HL-60/S4 (cell line): ENCODE data around the gene SLAMF7.

Experiments used
- in situ Hi-C: fragments of 300-500 bp; cut with MboI; formaldehyde crosslinking; loops from 2 replicates; pipeline ENCODE4 v1.14.3; 2022; ENCODE audit warnings: low sequenced_read_pairs

The SLAMF7 gene

DNA sequence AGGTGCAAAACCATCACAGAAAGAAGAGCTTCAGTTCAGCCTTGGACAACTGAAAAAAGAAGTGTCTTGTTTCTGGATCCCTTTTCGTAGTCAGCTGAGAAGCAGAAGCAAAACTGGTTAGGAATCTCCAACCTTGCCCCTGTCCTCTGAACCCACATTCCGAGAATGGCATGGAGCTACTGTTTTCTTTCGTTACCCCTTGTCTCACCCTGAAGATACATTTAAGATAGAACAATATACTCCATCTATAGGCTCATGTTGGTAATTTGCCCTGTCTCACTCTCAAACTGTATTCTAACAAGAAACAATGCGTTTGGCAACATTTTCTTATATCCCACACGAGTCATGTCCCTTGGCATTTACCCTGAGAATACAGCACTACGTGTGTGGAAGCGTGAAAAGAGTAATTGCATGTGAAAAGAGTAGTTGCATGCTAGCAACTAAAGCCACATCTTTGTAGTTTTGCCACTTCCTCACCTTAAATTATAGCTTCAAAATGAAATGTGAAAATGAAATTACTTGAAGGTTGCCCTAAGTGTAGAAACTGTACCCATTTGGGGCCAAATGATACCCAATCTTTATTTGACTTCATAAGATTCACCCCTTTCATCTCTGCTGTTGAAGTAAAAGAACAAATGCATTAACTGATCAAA is 5.3 kb downstream of the SLAMF7 start:
- in situ Hi-C loops = loop anchor here (25.0 kb wide), 1 partner anchor 643 kb away; no protein-coding TSS in a partner anchor

DNA sequence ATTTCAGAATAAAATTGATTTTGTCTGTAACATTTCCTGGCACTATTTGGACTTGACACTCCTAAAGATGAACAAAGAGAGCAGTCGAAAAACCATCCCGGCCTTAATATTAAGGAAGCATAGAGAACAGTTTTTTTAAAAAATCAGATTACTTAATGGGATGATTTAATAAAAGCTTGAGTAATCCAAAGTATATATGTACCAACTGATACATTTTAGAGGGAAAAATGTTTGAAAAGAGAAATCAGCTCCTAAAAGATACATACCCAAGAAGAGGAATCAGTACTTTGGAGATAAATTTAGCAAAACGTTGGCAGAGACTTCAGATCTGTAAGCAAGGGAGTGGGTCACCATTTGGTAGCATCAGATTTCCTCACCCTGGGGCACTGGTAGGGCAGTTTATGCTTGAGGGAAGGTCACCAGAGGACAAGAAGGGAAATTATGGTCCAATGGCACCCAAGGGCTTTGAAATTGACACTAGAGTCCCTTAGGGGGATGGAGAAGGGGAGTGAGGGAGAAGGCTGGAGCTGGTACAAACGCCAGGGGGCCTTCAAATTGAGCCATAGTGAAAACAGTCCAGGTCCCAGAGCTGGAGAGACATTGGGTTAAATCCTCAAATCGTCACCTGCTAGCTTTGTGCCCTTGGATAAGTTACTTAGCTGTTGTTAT is 5.9 kb downstream of the SLAMF7 start:
- in situ Hi-C loops = loop anchor here (25.0 kb wide), 1 partner anchor 642 kb away; no protein-coding TSS in a partner anchor

DNA sequence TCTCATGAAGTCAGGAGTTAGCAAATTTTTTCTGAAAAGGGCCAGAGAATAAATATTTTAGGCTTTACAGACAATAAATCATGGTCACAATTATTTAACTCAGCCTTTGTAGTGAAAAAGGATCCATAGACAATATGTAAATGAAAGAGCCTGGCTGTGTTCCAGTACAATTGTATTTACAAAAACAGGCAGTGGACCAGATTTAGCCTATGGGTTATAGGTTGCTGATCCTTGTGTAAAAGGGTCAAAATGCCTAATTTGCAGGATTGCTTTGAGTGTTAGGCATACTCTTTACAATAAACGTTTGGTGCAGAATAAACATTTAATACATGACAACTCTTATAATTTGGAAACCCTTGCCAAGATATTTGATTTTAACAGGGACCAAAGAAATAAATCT is 6.5 kb downstream of the SLAMF7 start:
- in situ Hi-C loops = loop anchor here (25.0 kb wide), 1 partner anchor 642 kb away; no protein-coding TSS in a partner anchor

DNA sequence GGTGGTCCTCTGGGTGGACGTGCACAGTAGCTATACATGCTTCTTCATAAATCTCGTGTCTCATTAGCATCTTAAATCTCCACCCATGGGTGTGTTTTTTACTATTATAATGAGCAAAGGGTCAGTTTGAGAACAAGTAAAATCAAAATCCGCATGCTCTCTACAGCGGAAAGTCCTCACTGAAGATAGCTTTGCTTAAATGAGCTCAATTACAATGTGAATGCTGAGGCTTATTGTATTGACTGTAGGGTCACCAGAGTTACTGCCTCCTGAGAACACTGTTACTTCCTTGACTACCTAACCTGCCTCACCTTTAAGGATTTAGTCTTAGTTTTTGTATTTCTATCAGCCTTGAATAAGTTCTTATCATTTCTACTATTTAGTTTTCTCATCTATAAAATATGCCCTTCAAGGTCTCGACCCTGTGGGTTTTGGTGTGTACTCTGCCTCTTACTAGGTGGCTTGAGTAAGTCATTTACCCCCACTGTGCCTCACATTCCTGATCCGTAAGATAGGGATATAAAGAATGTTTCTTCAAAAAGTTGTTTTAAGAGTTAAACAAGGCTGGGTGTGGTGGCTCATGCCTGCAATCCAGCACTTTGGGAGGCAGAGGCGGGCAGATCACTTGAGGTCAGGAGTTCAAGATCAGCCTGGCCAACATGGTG is 7.9 kb downstream of the SLAMF7 start:
- in situ Hi-C loops = loop anchor here (25.0 kb wide), 1 partner anchor 640 kb away; no protein-coding TSS in a partner anchor

DNA sequence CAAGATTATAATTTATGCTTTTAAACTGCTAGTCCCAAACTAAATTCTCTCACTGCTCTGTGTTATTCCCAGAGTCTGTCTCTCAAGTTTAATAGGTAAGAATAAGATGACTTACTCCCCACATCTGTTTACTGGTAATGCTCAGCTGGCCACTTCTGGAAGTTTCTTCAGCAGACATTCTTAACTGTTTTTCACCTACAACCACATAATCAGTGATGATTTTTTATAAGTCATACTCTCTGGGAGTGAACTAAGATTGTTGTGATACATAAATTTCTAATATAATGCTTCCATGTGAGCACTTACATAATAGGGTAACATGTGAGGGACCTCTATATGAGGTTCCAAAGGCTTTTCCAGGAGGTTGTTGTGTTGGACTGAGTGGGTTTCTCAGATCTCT is 8.7 kb downstream of the SLAMF7 start:
- in situ Hi-C loops = loop anchor here (25.0 kb wide), 1 partner anchor 640 kb away; no protein-coding TSS in a partner anchor

DNA sequence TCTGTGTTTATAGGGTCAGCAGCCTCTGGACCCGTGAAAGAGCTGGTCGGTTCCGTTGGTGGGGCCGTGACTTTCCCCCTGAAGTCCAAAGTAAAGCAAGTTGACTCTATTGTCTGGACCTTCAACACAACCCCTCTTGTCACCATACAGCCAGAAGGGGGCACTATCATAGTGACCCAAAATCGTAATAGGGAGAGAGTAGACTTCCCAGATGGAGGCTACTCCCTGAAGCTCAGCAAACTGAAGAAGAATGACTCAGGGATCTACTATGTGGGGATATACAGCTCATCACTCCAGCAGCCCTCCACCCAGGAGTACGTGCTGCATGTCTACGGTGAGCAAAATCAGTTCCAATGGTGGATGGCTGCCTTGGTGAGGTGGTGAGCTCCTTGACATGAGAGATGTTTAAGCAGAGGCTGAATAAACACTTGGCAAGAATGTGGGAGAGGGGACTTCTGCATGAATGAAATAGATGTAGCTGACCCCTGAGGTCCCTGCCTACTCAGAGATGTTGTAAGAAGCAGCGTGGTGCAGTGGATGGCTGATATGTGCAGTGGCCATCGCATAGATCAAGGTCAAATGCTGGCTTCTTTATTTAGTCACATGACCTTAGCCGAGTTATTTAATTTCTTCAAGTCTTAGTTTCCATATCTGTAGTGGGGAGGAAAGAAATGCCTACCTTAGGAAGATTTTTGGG is 9.3 kb downstream of the SLAMF7 start:
- in situ Hi-C loops = loop anchor here (25.0 kb wide), 1 partner anchor 639 kb away; no protein-coding TSS in a partner anchor

DNA sequence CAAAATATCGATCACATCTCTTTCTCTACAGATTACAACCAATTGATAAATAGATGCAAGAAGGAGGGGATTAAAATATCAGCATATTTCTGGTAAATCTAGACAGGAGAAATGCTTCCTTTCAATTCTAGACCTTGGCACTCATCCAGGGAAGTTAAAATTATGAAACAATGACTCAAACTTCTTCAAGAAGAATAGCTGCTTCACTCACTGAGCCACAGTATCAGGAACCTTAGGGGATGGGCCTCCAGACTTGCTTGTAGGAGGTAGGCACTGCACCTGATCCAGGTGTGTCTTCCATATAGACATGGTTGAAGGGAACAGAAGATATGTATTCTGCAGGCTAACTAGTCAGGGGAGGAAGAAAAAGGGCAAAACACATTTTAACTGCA is 9.8 kb downstream of the SLAMF7 start:
- in situ Hi-C loops = loop anchor here (25.0 kb wide), 1 partner anchor 638 kb away; no protein-coding TSS in a partner anchor

DNA sequence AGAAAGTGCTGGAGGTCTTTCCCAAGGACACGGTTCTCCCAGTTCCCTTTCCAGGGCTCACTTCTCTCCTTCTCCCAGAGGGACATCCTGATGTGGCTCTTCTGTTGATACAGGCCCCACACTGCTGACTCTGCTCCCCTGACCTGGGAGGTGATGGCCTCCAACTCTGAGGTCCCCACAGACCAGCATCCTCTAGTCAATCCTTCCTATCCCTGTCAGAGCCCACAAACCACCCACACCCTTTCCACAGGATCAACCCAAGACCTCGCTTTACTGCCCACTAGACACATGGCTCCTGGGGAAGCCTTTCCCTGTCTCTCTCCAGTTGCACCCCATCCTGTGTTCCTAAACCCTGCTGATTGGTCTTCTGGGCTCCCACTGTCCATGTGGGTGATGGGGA is 11.6 kb downstream of the SLAMF7 start:
- in situ Hi-C loops = no loop called here

DNA sequence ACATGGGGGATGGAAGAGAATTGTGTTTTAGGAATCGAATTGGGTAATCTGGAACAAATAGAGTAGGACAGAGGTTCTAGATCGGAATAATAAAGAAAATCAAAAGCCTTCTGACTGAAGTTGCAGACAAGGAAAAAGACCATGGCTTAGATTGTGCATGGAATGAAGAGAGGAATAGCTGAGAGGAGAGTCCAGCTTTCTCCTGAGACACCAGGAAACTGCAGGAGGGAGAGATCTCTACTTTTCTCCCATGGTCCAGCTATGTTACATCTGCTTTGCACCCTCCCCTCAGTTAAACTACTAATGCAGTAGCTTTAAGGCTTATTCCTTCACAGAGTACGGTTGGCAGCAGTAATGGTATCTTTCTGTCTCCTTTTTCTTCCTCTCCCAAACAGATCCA is 13.4 kb downstream of the SLAMF7 start:
- in situ Hi-C loops = no loop called here

DNA sequence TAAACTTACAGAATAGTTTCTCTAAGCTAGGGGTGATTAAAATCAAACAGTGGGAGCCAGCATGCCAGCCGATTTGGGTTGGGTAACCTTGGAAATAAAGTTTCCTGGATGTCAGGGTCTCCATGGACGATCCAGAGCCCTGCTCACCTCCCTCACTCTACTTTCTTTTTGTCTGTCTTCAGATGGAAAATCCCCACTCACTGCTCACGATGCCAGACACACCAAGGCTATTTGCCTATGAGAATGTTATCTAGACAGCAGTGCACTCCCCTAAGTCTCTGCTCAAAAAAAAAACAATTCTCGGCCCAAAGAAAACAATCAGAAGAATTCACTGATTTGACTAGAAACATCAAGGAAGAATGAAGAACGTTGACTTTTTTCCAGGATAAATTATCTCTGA is 13.9 kb downstream of the SLAMF7 start:
- in situ Hi-C loops = no loop called here

DNA sequence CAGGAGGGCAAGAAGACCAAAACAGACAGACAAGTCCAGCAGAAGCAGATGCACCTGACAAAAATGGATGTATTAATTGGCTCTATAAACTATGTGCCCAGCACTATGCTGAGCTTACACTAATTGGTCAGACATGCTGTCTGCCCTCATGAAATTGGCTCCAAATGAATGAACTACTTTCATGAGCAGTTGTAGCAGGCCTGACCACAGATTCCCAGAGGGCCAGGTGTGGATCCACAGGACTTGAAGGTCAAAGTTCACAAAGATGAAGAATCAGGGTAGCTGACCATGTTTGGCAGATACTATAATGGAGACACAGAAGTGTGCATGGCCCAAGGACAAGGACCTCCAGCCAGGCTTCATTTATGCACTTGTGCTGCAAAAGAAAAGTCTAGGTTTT is 14.5 kb downstream of the SLAMF7 start:
- in situ Hi-C loops = no loop called here

DNA sequence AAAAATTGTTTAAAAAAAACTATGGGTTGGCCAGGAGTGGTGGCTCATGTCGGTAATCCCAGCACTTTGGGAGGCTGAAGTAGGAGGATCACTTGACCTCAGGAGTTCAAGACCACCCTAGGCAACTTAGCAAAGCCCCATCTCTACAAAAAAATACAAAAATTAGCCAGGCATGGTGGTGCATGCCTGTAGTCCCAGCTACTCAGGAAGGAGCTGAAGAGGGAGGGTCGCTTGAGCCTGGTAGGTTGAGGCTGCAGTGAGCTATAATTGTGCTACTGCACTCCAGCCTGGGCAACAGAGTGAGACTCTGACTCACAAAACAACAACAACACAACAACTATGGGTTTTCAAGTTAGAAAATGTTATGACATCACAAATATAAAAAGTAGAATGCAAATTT is 16.4 kb downstream of the SLAMF7 start:
- in situ Hi-C loops = no loop called here

DNA sequence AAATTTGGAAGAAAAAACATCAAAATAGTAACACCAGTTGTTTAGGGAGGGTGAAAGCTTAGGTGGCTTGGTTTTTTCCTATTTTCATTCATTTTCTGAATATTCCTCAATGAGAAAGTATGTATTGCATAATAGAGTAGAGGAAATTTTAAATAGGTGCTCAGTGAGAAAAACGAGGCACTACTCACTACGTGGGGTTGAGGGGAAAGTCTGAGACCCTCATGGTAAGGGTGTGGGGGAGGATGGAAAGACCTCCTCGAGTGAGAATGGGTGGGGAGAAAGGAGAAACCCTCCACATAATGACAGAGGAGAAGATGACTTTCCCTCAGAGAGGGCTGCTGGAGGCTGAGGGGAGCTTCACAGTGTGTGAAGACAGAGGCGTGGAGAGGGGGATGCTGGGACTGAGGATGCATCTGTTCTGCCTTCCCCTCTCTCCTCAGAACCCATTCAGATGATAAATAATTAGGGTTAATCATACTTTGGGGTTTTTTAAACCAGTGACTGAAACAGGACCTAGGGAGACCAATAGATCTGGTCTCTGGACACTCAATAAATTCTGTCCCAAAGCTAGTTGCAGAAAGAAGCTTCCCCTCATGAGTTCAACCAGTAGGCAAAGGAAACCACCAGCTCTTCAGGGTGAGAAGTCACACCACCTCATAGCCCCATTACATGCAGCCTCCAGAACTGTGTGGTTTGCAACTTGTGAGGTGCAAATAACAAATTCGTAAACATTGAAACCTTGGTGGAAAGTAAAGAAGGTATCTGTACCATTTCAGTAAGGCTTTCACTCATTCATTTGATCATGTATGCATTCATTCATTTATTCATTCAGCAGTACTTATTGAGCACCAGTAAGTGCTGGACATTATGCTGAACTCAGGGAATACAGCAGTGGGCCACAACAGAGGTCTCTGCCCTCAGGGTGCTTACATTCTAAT is 17.1 kb downstream of the SLAMF7 start:
- in situ Hi-C loops = no loop called here

DNA sequence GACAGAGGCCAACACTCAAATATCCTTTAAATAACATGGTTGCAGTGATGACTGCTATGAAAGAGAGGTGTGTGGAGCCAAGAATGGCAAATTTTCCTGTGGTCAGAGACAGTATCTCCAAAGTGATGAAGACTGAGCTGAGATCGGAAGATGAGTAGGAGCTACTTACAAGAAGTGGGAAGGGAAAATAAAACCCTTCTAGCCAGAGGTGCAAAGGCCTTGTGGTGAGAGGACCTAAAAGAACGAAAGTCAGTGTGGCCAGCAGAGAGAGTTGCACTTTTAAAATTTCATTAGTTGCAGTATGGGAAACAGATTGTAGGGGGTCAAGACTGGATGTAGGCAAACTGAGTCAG is 17.8 kb downstream of the SLAMF7 start:
- in situ Hi-C loops = no loop called here

DNA sequence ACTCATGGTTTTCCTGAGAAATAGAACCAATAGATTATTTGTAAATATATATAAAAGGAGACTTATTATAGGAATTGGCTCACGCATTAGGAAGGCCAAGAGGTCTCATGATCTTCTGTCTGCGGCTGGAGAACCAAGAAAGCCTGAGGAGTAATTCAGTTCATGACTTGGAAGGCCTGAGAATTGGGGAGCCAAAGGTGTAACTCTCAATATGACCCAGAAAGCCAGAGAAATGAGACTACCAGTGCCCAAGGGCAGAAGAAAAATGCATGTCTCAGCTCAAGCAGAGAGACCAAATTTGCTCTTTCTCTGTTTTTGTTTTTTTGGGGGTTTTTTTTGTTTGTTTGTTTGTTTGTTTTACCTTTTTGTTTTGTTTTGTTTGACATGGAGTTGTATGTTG is 19.5 kb downstream of the SLAMF7 start:
- in situ Hi-C loops = no loop called here

DNA sequence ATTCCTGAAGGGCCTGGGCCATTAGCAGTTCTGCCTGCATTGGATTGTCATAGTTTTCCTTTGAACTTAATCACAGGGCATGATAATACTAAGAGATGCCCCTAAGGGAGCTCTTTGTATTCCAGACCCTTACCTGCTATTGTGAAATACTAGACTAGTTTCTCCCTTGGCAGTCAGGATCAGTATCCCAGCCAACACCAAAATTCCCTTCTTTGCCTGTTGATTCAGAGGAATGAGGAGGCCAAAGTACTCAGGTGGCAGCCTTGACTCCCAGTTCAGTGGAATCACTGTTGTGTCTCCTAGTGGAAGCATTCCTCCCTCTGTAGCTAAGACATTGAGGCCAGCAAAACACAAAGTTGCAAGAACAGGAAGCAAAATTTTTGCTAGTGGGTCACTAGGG is 20.7 kb downstream of the SLAMF7 start:
- in situ Hi-C loops = loop anchor here (10.0 kb wide), 1 partner anchor 75 kb away; no protein-coding TSS in a partner anchor

DNA sequence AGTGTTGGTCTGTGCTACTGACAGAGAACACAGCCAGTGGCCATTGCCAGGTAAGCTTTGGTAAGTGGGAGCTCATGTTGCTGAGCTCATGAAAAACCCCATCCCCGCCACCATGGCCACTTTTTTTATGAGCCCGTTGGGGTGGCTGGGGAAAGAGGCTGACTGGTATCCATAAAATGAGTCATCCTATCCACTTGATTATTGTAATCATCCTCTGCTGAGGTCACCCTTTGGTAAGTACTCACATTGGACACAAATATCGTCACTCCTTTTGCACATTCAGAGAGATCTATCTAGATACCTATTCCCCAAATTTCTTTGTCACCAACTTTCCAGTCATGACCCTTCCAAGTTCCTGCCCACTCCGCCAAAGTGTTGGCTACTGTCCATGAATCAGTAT is 22.0 kb downstream of the SLAMF7 start:
- in situ Hi-C loops = loop anchor here (10.0 kb wide), 1 partner anchor 76 kb away; no protein-coding TSS in a partner anchor

DNA sequence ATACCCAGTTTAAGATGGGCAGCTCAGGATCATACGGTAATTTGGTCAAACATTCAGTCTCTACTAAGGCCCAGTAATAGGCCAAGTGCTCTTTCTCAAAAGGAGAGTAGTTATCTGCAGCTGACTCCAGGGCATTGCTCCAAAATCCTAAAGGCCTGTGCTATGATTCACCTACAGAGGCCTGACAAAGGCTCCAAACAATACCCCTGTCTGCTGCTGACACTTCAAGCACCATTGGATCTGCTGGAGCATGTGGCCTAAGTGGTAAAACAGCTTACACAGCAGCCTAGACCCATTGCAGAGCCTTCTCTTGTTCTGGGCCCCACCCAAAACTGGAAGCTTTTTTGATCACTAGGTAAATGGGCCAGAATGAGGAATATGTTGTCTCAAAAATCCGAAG is 22.8 kb downstream of the SLAMF7 start:
- in situ Hi-C loops = loop anchor here (10.0 kb wide), 1 partner anchor 77 kb away; no protein-coding TSS in a partner anchor

DNA sequence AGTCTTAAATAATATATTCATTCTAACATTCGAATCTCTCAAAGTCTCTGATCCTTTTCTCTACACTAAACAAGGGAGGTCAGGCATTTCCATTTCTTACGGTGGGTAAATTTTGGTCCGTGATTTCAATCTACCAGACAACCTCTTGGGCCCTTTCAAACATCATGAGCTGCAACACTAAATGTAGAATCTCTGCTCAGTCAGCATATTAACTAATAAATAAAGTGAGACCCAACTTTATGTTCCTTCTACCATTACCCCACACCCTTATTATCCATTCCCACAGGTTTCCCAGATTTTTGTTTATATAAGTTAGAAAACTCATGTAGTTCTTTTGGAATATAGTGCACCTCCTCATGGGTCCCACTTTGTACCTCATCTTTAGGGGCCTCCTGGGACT is 24.9 kb downstream of the SLAMF7 start:
- in situ Hi-C loops = loop anchor here (10.0 kb wide), 1 partner anchor 79 kb away; no protein-coding TSS in a partner anchor
